Fibroblast of skin of right biceps (primary cell): ENCODE results near the gene NOM1.

Experiments
- DNase-seq: peaks from one replicate; pipeline ENCODE4 v3.0.0-alpha.2; 2013

NOM1 gene

DNA sequence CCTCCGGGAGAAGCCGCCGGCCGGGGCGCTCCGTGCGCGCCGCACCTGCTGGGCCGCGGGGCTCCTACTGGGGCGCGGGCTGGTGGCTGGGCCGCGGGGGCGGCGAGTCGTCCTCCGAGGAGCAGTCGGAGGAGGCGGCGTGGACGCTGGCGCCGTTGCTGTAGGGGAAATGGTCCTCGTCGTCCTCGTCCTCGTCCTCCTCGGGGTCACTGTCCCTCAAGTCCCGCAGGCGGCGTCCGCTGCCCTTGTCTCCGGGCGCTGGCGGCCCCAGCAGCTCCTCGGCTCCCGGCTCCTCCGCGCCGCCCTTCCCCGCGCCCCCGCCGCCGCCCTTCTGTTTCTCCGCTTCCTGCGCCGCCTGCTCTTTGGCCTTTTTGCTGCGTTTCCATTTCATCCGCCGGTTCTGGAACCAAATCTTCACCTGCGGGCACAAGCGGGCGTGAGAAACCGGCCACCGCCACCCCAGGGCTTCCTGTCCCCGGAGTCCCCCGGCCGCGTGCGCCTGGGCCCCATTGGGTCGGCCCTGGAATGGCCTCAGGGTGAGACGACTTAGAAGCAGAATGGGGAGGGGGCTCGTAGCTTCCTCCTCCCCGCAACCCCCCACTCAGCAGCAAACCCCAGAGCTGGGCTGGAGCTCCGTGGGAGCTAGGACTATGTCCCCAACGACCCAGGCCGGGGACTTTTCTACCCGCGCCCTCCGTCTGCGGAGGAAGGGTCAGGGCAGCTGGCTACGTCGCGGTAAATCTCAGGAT is 56.1 kb downstream of the NOM1 start:
- no peak for DNase-seq

DNA sequence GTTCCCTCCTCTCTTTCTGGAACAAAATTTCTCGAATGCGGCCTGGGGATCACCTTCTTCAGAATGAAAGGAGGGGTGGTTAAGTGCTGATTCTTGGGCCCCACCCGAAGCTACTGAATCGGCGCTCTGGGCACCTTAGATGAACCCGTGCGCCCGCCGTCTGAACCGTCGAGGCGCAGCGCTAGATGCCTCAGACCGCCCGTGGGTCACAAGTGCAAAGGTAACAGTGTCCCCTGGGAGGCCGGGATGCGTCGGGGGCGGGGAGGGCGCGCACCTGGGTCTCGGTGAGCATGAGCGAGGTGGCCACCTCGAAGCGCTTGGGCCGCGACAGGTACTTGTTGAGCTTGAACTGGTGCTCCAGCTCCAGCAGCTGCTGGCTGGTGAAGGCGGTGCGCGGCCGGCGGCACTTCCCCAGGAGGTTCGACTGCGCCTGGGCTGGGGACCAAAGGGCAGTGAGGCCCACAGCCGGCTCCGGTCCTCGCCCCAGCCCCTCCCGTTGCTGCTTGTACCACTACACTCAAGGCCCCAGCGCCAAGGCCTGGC is 56.8 kb downstream of the NOM1 start:
- DNase-seq: no peak

DNA sequence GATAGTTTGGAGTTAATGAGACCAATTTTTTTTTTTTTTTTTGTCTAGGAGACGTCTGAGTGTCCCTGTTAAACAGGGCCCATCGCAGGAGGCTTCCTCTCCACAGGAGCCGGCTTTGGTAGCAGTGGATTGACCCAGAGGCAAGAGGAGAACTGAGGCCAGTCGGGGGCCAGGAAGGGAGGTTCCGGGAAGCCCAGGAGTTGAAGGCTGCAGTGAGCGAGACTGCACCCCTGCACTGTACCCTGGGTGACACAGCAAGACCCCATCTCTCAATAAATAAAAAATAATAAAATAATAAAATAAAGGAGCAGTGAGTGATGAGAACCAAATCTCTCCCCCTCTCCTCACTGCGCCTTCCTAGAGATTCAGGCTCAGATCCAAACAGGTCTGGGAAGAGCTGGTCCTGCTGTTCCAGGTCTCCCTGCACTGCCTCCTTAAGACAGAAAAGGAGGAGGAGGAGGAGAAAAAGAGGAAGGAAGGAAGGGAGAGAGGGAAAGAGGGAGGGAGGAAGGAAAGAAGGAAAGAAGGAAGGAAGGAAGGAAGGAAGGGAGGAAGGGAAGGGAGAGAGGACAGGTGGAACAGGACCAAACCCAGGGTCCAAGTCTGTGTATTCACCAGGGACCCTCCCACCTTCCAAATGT is 57.4 kb downstream of the NOM1 start:
- DNase-seq: no peak

DNA sequence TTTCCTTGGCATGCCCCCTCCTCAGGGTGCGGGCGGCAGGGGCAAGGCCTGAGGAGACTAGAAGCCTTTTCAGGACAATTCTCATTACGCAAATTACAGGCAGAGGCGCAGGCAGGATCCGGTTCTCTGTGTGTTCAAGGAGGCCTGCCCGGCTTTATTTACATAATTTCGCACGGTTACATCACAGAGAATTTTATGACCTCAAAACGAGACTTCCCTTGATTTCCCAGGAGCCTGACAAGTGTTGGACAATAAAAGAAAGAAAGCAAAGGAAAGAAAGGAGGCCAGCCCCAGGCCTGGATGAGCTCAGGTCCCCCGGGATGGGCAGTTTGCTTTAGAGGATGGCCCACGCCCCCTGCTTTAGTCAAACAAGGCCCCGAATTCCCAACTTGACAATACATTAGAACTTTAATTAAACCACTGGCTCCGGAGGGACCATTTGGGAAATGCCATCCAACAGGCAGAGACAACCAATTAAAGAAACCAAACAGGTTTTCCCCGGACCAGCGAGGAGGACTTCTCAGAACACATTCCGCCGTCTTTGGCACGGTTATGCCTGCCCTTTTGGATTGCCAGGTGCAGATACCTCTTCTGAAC is 58.1 kb downstream of the NOM1 start:
- no peak for DNase-seq

DNA sequence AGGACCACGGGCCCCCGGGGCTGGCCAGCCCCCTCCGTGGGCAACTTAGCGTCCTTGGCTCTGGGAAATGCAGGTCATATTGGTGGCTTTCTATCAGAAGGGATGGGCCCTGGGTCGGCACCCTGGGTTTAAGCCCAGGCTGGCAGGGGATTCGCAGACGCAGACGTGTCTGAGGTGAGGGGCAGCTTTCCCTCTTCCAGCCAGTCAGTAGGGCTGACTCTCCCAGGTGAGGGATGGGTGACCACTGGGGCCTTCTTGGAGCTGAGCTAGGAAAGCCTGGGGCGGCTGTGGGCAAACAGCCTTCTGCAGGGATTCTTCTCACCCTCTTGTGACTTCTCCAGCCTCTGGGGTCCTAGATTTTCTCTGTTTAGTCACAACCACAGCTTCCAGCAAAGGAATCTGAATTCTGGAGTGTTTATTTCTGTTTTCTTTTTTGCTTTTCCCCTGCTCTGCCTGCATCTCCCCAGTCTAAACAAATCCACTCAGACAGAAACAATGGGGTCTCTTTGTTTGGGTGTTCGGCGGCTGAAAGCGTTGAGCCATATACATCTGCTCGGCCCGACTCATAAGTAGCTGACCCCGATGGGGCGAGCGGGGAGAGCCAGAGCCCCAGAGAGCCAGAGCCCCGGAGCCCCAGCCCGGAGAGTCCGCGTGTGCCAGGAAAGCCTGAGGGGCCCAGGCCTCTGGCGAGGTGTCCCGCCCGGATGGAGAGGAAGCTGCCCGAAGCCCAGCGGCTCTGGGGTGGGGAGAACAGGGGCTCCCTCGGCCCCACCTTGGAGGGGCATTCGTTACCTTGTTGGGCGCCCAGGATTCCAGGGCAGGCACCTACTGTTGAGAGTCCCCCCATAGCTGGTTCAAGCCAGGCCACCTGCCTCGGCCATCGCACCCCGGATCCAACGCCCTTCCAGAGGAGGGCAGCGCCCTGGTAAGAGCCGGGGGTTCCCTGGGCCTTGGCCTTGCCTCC is 59.0 kb downstream of the NOM1 start:
- DNase-seq: no peak

DNA sequence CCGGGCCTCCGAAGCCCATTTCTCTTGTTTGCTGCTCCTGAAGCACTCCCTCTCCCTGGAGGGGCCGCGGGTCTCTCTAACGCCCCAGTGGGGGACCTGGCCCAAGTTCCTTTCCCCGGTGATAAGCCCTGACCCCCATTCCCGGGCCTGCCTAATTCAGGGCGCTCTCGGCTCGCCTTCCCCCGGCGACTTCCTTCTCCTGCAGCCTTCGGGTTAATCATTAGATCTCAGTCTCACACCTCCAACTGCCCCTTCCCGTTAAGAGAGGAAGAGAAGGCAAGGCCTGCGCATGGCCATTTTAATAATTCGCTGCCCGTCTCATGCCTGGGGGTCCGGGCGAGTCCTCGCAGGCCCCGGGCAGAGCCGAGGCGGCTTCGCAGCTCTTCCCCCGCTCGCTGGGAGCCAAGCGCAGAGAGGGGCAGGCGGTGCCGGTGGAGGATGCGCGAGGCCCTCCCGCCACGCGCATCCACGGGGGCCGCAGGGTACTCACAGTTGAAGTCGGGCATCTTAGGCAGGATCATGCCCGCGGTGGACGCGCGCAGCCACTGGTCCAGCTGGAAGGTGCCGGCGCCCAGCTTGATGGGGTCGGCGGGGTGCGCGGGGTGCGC is 59.8 kb downstream of the NOM1 start:
- no peak for DNase-seq

DNA sequence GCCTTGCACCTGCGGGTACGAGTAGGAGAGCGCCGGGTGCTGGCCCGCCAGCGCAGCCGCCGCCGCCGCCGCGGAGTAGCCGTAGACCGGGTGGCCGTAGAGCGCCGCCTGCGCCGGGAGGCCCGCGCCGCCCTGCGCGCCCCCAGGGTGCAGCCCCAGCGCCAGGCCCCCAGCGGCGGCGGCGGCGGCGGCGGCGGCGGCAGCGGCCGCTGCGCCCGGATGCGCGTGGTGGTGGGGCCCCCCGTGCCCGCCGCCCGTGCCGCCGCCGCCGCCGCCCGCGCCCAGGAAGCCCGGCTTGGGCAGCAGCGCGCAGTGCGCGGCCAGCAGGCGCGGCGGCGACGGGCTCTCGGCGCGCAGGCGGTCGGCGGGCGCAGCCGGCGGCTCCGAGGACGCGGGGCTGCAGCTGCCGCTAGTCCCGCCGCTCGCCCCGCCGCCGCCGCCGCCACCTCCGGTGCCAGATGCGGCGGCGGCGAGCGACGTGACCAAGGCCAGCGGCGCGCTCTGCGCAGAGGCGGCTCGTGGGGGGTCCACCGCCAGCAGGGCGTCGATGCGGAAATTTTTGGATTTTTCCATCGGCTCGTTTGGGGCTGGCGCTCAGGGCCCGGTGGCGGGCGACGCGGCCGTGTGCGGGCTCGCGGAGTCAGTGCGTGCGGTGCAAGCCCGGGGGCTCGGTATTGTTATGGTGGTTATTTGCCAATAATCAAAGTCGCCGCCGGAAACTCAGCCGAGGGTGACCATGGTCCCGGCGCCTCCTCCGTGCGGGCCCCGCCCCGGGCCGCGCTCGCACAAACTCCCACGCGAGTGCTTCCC is 60.5 kb downstream of the NOM1 start:
- no peak for DNase-seq

DNA sequence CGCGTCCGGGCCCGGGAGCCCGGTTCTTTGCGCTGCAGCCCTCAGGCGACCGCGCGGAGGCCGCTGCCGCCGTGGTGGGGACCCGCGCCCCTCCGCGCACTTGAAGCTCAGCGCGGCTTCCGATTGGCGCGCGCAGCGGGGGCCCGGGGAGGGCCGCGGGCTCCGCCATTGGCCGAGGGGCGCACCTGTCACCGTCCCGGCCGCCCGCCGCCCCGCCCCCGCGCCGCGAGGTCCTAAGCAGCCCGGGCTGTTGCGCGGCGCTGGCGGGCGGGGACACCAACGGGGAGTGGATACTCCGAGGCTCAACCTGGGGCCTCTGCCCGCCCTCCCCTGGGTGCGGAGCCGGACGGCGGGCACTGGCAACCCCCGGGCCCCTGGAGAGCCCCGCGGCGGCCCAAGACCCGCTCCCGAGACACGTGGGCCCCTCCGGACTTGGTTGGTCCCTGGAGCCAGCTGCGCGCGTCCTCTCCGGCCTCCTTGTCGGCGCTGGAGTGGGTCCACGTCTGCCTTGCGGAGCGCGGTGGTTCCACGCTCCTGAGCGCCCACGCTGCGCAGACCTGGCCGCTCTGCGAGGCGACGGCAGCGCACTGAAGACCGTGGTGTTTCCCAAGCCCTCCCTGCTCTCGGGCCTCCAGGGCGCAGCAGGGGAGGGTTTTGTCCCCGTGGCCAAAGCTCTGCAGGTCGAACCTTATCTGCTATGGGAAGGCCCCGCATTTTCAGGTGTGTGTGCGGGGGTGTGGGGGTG is 61.2 kb downstream of the NOM1 start, which contains the start of gene MNX1:
TSS of gene MNX1 (minus strand) at position 76 of the 745 bp plus-strand sequence. CDS start 313 bp downstream, outside the sequence.
- peak; percentile 22 for DNase-seq

DNA sequence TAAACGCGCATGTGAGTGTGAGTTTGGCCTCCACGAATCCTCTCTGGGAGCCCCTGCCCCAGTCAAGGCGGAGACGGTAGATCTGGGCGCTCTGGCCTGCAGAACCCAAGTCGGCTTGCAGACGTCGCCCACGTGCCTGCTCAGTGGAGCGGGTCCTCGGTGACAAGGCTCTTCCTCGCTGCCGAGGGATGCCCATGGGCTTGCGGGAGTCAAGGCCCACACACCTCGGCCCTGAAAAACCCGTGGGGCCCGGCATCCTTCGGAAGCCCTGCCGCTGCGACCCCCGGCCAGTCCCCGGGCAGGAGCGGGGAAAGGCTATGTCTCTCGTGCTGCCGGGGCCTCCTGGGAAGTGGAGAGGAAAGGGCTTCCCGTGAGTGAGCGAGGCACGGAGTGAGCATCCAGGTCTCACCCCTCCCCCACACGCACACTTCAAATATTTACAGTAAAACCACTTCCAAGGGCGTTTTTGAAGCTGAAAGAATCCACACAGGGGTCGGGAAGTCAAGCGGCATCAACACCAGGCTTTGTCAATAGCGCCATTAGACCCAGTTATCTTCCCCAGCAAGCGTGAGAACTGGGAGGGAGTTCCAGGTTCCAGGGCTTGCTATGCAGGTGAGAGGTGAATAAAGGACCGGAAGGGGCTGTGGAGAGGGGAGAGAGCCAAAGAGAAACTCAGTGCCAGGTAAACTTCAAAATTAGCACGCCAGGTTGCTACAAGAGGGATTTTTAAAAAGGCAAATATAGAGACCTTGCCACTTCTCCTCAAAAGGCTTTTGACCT is 62.0 kb downstream of the NOM1 start:
- DNase-seq: no peak

DNA sequence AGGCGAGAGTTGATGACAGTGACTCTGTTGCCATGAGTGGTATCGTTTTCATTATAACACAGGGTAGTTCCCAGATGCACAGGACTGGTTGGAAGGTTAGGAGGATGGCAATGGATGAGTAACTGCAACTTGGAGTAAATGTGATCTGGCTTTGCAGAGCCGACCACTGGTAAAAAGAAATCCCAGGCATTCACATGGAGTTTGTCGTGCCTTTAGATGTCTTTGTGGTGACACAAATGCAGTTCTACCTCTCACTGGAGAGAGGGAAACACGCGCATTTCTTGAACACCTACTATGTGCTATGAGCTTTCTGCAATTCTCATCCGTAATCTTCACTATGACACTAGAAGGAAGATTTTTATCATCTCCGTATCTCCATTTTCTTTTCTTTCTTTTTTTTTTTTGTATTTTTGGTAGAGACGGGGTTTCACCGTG is 62.6 kb downstream of the NOM1 start:
- DNase-seq: no peak

DNA sequence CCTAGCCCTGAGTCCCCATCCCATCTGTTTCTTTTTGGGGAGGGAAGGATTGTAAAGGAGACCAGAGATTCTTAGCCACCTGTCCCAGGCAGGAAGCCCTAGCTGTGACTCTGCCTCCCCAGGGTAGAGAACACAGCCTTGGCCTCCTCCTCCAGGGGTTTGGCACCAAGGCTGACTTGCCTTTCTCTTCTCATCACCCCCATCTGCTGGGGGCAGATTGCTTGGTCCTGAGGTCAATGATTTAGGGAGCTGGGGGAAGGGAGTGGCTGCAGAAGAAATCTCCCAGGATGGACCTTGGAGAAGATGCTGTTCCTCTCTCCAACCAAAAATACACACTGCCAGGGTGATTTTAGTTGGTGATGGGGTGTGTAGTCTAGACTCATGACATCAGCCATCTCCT is 63.6 kb downstream of the NOM1 start:
- DNase-seq: no peak

DNA sequence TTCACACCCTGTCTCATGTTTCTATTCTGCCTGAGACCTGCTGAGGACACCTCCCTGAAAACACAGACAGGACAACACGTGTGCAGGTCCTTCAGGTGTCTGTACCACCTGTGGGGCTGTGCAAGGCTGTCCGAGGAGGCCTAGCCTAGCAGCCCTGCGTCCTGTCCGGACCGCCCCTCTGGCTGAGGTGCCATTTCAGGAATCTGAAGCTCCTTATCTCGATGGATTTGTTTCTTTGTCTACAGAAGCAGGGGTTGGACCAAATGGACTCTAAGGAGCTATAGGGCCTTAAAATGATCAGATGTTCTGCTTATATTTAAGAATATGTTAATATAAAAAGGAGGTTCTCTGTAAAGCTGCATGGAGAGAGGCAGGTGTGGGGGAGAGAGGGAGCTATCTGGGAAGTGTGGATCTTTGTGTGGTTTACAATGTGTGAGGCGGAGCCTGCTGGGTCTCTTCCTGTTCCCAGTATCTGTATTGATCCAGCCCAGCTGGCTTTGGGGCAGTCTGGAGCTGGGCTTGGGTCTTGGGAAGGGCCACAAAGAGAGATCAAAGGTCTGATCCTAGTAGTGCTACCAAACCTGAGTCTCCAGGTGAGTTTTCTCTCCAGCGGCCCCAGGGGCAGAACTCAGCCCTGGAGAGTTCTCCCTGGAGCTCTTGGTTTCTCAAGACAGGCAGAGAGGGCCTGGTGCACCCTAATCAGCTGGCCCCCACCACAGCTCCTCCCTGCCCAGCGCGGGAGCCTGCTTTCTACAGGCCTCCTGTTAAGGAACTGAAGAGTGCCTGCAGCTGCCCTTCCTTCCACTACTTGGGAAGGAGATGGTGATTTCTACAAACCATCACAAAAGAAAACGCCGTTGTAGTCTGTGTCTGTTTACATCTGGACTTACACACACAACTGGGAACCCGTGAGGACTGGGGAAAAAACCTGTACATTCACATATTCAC is 64.4 kb downstream of the NOM1 start:
- DNase-seq: no peak

DNA sequence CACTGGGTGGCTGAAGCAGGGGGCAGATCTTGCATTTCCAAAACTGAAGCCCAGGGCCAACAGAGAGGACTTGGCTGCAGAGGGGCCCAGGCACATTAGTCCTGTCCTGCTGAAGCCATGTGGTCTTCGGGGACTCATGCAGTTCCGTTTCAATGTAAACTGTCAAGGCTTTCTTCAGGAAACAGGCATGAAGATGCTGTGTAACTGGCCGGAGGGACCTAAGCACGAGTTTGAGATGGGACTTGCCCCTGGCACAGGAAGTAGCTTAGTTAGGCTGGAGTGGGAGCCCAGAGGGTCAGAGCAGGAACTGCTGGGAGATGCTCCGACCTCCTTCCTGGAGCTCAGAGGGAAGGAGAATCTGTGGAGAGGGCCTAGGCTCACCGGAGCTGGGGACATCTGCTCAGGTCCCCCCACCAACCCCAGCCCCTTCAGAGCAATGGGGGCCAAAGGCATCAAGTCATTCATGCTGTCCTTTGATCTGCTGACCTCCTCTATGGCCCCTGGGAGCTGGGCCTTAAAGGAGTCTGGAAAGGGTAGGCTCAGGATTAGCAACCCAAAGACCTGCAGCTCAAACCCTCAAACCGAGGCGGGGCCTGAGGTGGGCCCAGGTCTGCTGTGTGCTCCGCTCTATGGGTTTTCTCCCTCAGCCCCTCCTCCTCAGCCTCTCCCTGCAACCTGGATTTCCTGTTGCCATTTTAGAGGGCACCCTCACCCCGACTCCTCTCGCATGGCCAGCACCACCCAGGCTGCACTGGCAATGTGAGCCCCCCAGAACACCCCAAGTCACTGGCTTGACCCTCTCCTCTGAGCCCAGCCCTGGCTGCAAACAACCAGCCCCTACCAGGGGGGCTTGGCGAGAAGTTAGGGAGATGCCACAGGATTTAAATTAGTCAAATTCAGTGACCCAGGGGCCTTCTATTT is 65.4 kb downstream of the NOM1 start:
- DNase-seq: no peak

DNA sequence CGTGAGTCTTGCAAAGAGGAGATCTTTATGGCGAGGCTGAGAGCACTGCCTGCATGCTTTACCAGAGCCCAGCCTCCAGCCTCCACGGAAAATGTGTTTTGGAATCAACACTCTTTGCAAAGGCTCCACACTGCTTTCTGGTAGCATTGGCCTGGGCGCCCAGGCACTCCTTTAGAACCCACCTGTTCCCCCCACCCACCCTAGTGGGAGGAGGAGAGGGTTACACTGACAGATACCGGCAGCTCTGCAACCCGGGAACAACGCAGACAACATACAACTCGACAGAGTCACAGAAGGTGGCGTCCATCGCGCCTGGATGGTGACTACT is 66.5 kb downstream of the NOM1 start:
- DNase-seq: no peak

DNA sequence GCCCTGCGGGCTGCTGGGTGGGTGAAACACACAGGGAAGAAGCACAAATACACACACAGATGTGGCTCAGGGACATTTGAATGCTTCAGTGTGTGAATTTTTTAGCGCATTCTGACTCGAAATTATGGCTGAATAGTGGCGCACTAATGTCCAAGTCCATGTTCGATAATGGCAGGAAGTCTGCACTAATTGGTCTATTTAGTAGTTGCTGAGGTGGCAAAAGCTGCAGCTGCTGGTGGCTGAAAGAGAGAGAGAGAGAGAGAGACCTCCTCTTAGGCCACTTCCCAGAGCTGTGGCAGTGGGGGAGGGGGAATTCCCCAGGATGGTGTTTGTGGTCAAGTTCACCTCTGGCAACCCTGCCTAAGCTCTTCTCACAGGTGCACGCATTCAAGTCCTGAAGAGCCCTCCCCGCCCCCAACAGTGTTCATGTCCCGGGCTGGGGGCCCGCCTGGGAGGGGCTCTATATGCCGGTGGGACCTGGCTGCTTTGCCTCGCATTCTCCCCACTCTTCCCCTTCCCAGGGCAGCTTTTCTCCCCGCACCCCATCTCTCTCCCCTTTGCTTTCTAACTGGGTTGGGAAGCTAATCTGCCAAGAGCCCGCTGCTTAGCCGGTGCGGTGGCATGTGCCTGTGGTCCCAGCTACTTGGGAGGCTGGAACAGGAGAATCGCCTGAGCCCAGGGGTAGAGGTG is 67.0 kb downstream of the NOM1 start:
- DNase-seq: no peak

DNA sequence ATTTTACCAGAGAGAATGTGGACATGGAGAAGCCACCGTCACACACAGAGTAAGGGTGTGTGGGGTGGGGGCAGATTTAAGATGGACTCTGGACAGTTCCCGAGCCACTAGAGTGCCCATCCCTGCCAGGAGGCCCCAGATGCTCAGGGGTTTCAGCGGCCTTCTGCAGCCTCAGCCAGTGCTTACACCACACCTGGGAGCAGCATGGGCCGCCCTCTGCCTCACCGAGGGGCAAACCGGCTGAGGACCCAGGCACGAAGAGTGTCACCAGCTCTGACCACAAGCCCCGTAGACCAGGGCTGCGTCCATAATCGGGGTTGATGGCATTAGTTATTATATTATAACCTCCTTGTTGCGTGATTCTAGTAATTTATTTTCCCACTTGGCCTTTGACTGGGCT is 67.6 kb downstream of the NOM1 start:
- no peak for DNase-seq
